Mesenchymal stem cell (in vitro differentiated cells and primary cell): ENCODE measurements around the gene ABHD4.
A peak's percentile ranks its signal among the peaks of the same experiment; 100 is the strongest.
"Not testable (repeated sequence)": the region's sequence is repeated elsewhere in the genome, so short reads cannot be mapped to it uniquely, and the experiment has no call there.

Experiments used
- DNase-seq: peaks from one replicate; pipeline ENCODE4 v3.0.0-alpha.2; 2013
- H2AFZ ChIP-seq: one replicate; pipeline ENCODE4 v1.6.1; 2013; ENCODE audit warnings: low read depth, mild to moderate bottlenecking, control low read depth, inconsistent platforms, low read length, moderate library complexity
- H2AK5ac ChIP-seq: 2 replicates; pipeline ENCODE4 v1.6.1; 2013; ENCODE audit warnings: low read length, moderate library complexity, mild to moderate bottlenecking, inconsistent platforms; ENCODE audit not compliant: severe bottlenecking
- H2BK120ac ChIP-seq: one replicate; pipeline ENCODE4 v1.6.1; 2013; ENCODE audit warnings: low read depth, mild to moderate bottlenecking, inconsistent platforms, low read length, moderate library complexity
- H2BK12ac ChIP-seq, 2 experiments: one replicate each; pipeline ENCODE4 v1.6.1; 2013; ENCODE audit warnings: inconsistent platforms in 2 of 2, low read length in 2 of 2, mild to moderate bottlenecking in 2 of 2, moderate library complexity in 2 of 2, control low read depth in 1 of 2
- H2BK15ac ChIP-seq: one replicate; pipeline ENCODE4 v1.6.1; 2013; ENCODE audit warnings: mild to moderate bottlenecking, low read depth, inconsistent platforms; ENCODE audit not compliant: poor library complexity, severe bottlenecking
- H2BK5ac ChIP-seq: 2 replicates; pipeline ENCODE4 v1.6.1; 2013; ENCODE audit warnings: low read depth, mild to moderate bottlenecking, low read length, control low read depth, inconsistent platforms; ENCODE audit not compliant: poor library complexity, severe bottlenecking
- H3K14ac ChIP-seq, 2 experiments: one replicate each; pipeline ENCODE4 v1.6.1; 2013; ENCODE audit warnings: inconsistent platforms in 2 of 2, low read length in 2 of 2, control low read depth in 1 of 2, mild to moderate bottlenecking in 1 of 2, moderate library complexity in 1 of 2
- H3K18ac ChIP-seq, 2 experiments: one replicate each; pipeline ENCODE4 v1.6.1; 2013; ENCODE audit warnings: inconsistent platforms in 2 of 2, low read length in 2 of 2, control low read depth in 1 of 2, low read depth in 1 of 2, mild to moderate bottlenecking in 1 of 2
- H3K23ac ChIP-seq, 2 experiments: one replicate each; pipeline ENCODE4 v1.6.1; 2013; ENCODE audit warnings: inconsistent platforms in 2 of 2, low read length in 2 of 2, mild to moderate bottlenecking in 2 of 2, moderate library complexity in 2 of 2, control low read depth in 1 of 2
- H3K27ac ChIP-seq: 2 replicates; pipeline ENCODE4 v1.5.1; 2013; ENCODE audit warnings: mild to moderate bottlenecking, moderate library complexity, low read length, control low read depth, inconsistent platforms; ENCODE audit not compliant: poor library complexity, severe bottlenecking
- H3K27me3 ChIP-seq, 2 experiments: 2 replicates each; pipeline versions ENCODE4 v1.6.1 to v1.7.0; 2013; ENCODE audit warnings: low read length in 2 of 2, mild to moderate bottlenecking in 2 of 2, moderate library complexity in 2 of 2, control low read depth in 1 of 2, inconsistent platforms in 1 of 2; ENCODE audit not compliant: control insufficient read depth in 1 of 2, insufficient read depth in 1 of 2
- H3K36me3 ChIP-seq, 2 experiments: 2 replicates each; pipeline versions ENCODE4 v1.6.1 to v1.7.0; 2013; ENCODE audit warnings: low read length in 2 of 2, control low read depth in 1 of 2, inconsistent platforms in 1 of 2, low read depth in 1 of 2, mild to moderate bottlenecking in 1 of 2; ENCODE audit not compliant: insufficient read depth in 2 of 2, control insufficient read depth in 1 of 2
- H3K4ac ChIP-seq, 2 experiments: one replicate each; pipeline ENCODE4 v1.6.1; 2013; ENCODE audit warnings: inconsistent platforms in 2 of 2, low read length in 2 of 2, mild to moderate bottlenecking in 2 of 2, moderate library complexity in 2 of 2, control low read depth in 1 of 2, low read depth in 1 of 2
- H3K4me1 ChIP-seq: 2 replicates; pipeline ENCODE4 v1.6.1; 2013; ENCODE audit warnings: low read depth, low read length, control low read depth; ENCODE audit not compliant: control insufficient read depth, insufficient read depth
- H3K4me2 ChIP-seq: 2 replicates; pipeline ENCODE4 v1.6.1; 2013; ENCODE audit warnings: low read length, mild to moderate bottlenecking, inconsistent platforms; ENCODE audit not compliant: poor library complexity, severe bottlenecking
- H3K4me3 ChIP-seq, 2 experiments: 2 replicates each; pipeline versions ENCODE4 v1.5.1 to v1.7.0; 2013; ENCODE audit warnings: low read length in 2 of 2, mild to moderate bottlenecking in 2 of 2, control low read depth in 1 of 2, low read depth in 1 of 2; ENCODE audit not compliant: insufficient read depth in 1 of 2
- H3K79me1 ChIP-seq: replicated peaks from 2 replicates; pipeline ENCODE4 v1.6.1; 2013; ENCODE audit warnings: mild to moderate bottlenecking, control low read depth, low read length, inconsistent platforms; ENCODE audit not compliant: poor library complexity, severe bottlenecking
- H3K9ac ChIP-seq: 2 replicates; pipeline ENCODE4 v1.7.0; 2013; ENCODE audit warnings: mild to moderate bottlenecking, low read length, moderate library complexity
- H3K9me3 ChIP-seq: 2 replicates; pipeline ENCODE4 v1.7.0; 2013; ENCODE audit warnings: mild to moderate bottlenecking, low read length; ENCODE audit not compliant: control insufficient read depth
- H4K8ac ChIP-seq: one replicate; pipeline ENCODE4 v1.6.1; 2013; ENCODE audit warnings: inconsistent platforms, mild to moderate bottlenecking, low read length, moderate library complexity
- H4K91ac ChIP-seq: one replicate; pipeline ENCODE4 v1.6.1; 2013; ENCODE audit warnings: mild to moderate bottlenecking, low read length, inconsistent platforms
- WGBS: methylation state at CpG from one replicate; pipeline ENCODE4 v1.1.7; 2013; ENCODE audit warnings: mixed read lengths; 5-methylcytosine and 5-hydroxymethylcytosine counted together

Gene ABHD4

DNA sequence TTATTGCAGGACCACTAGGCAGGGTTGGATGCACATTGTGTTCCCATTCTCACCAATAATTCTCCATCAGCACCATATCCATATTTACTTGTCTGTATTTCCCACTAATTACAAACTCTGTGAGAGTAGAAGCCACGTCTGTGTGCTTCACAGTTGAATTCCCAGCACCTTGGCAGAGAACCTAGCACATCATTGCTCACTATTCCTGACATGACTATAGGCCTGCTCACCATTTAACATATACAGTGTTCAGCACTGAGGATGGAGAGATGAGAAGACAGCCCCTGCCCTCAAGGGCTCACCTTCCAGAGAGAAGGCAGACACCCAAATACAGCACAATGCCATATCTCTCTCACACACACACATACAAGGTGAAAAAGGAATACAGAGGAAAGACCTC, 14.1 kb upstream of the ABHD4 start:
- H2BK5ac ChIP-seq, result no peak overlapping the region
- H2AK5ac ChIP-seq, result no peak overlapping the region
- no peaks in the 10 kb centered on the region for H3K9me3 ChIP-seq
- H3K27ac ChIP-seq, result no peak overlapping the region
- peaks cover 4% of the 10 kb centered on the region for H3K79me1 ChIP-seq
- H3K4me3 ChIP-seq, result no peak overlapping the region
- no peak for DNase-seq
- no peak overlapping the region for H3K18ac ChIP-seq
- peaks cover 8 to 38% of the 10 kb centered on the region in 2 experiments for H3K36me3 ChIP-seq
- no peak overlapping the region for H3K9ac ChIP-seq
- H3K4ac ChIP-seq, result no peak overlapping the region
- no peak overlapping the region for H2AFZ ChIP-seq
- no peak overlapping the region for H2BK12ac ChIP-seq
- no peak overlapping the region for H3K4me2 ChIP-seq
- no peak overlapping the region for H4K8ac ChIP-seq
- no peak overlapping the region for H2BK120ac ChIP-seq
- H4K91ac ChIP-seq, result no peak overlapping the region
- H3K27me3 ChIP-seq, result no peaks in the 10 kb centered on the region
- H3K4me1 ChIP-seq, result peaks cover 11% of the 10 kb centered on the region
- peak overlapping the region in 1 of 2 experiments; percentile 70 for H3K23ac ChIP-seq
- WGBS, result 84% methylated on average over 1 of the region's 1 CpG
- H2BK15ac ChIP-seq, result no peak overlapping the region
- no peak overlapping the region for H3K14ac ChIP-seq

DNA sequence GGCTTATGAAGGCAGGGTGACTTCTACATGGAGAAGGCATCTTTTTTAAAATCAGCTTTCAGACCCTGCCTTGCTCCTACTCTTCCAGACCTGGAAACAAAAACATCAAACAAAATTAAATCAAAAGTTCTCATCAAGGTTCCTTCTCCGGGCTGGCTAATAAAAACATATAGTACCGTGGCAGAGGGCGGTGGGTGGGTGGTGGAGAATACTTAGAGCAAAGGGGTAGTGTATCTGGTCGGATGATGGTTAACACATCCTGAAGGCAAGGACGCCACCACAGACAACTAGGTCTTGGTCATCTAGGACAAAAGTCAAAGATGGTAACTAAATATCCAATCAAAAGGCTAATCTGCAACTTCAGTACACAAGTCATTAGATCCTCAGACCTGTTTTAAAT, 10.9 kb upstream of the ABHD4 start:
- H2AFZ ChIP-seq, result no peak overlapping the region
- no peak overlapping the region for H2BK120ac ChIP-seq
- peaks cover 0 to 3% of the 10 kb centered on the region in 2 experiments for H3K27me3 ChIP-seq
- H2BK5ac ChIP-seq, result no peak overlapping the region
- H2BK12ac ChIP-seq, result no peak overlapping the region
- no peak overlapping the region for H2BK15ac ChIP-seq
- DNase-seq, result no peak
- H4K91ac ChIP-seq, result no peak overlapping the region
- H4K8ac ChIP-seq, result no peak overlapping the region
- peaks cover 9% of the 10 kb centered on the region for H3K4me1 ChIP-seq
- H3K4me3 ChIP-seq, result peak overlapping the region in 1 of 2 experiments; percentile 96
- H3K14ac ChIP-seq, result no peak overlapping the region
- H3K36me3 ChIP-seq, result peaks cover 4 to 24% of the 10 kb centered on the region in 2 experiments
- no peak overlapping the region for H3K23ac ChIP-seq
- WGBS, result 95% methylated on average over 5 of the region's 5 CpGs
- H3K79me1 ChIP-seq, result no peaks in the 10 kb centered on the region
- H3K27ac ChIP-seq, result no peak overlapping the region
- no peaks in the 10 kb centered on the region for H3K9me3 ChIP-seq
- no peak overlapping the region for H3K4me2 ChIP-seq
- H3K18ac ChIP-seq, result no peak overlapping the region
- no peak overlapping the region for H2AK5ac ChIP-seq
- no peak overlapping the region for H3K4ac ChIP-seq
- peak overlapping the region; percentile 99 for H3K9ac ChIP-seq

DNA sequence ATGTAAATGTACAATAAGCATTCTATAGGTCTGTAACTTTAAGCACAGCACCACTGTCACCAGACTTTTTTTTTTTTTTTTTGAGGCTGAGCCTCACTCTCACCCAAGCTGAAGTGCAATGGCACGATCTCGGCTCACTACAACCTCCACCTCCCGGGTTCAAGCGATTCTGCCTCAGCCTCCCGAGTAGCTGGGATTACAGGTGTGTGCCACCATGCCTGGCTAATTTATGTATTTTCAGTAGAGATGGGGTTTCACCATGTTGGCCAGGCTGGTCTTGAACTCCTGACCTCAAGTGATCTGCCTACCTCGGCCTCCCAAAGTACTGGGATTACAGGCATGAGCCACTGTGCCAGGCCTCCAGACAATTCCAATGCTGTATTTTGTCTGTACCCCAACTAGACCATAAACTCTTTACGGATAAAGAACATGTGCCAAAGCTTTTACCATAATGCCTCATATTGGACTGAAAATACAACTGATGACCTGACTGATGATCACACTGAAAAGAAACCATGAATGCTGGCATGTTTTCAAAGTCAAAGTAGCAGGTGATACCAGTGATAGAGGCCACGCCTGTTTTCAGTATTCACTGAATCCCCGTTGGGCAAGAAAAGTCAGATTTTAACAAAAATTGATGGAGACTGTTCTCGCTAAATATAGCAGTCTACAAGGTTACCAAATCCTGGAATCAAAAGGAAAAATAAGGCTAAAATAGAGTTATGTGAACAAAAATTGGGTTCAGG, 10.2 kb upstream of the ABHD4 start:
- H3K23ac ChIP-seq, DNase-seq, H2AK5ac ChIP-seq, H2BK15ac ChIP-seq, H4K91ac ChIP-seq, H3K4me1 ChIP-seq, H3K79me1 ChIP-seq, H3K9me3 ChIP-seq, H3K27ac ChIP-seq, H2BK12ac ChIP-seq, H3K18ac ChIP-seq, H4K8ac ChIP-seq, H2AFZ ChIP-seq, H3K27me3 ChIP-seq, H3K4ac ChIP-seq, H2BK5ac ChIP-seq, H2BK120ac ChIP-seq, H3K14ac ChIP-seq: not testable (repeated sequence)
- Histone ChIP-seq H3K9ac (peak overlapping the region; percentile 99), H3K4me2 (peak overlapping the region; percentile 85), H3K36me3 (peaks cover 4 to 24% of the 10 kb centered on the region in 2 experiments), H3K4me3 (peak overlapping the region in 1 of 2 experiments; percentile 96)
- 90% methylated on average over 10 of the region's 10 CpGs for WGBS

DNA sequence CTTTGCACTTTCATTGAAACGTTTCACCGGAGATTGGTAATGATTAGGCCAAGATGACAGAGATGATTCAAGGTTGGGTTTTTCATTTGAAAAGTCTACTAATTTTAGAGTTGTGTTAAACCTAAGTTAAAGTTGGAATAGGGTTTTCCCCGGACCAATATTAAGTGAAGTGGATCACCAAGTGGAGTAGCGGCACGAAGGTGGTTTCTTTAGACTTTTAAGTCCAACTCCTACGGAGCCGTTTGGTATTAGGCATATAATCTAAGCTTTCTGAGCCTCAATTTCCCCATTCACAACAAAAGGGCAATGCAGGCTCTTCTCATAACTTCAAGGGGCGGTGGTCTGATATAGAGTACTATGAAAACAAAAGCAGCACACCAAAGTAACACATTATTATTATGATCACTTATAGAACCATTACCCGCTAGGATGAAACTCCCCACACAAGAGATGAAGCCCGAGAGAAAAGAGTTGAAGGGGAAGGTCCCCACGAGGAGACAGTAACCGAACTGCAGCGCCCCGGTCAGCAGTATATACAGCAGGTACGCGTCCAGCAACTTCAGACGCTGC, 9.5 kb upstream of the ABHD4 start:
- H2AK5ac ChIP-seq, result peak overlapping the region; percentile 77
- H3K4ac ChIP-seq, result peak overlapping the region; percentile 38 to 83
- H3K4me1 ChIP-seq, result peaks cover 9% of the 10 kb centered on the region
- WGBS, result 2% methylated on average over 11 of the region's 17 CpGs
- H3K14ac ChIP-seq, result peak overlapping the region in 1 of 2 experiments; percentile 49
- no peaks in the 10 kb centered on the region for H3K79me1 ChIP-seq
- peak overlapping the region; percentile 61 for H2BK15ac ChIP-seq
- H3K27ac ChIP-seq, result peak overlapping the region; percentile 92
- H3K36me3 ChIP-seq, result peaks cover 4 to 16% of the 10 kb centered on the region in 2 experiments
- no peak for DNase-seq
- H3K4me3 ChIP-seq, result peak overlapping the region; percentile 93 to 96
- H3K9me3 ChIP-seq, result no peaks in the 10 kb centered on the region
- H3K27me3 ChIP-seq, result peaks cover 0 to 13% of the 10 kb centered on the region in 2 experiments
- peak overlapping the region; percentile 66 for H2AFZ ChIP-seq
- H2BK12ac ChIP-seq, result no peak overlapping the region
- peak overlapping the region; percentile 85 for H3K4me2 ChIP-seq
- peak overlapping the region in 1 of 2 experiments; percentile 97 for H3K23ac ChIP-seq
- peak overlapping the region; percentile 99 for H3K9ac ChIP-seq
- H2BK5ac ChIP-seq, result peak overlapping the region; percentile 48
- H3K18ac ChIP-seq, result peak overlapping the region; percentile 75 to 90
- H4K8ac ChIP-seq, result peak overlapping the region; percentile 94
- no peak overlapping the region for H4K91ac ChIP-seq
- no peak overlapping the region for H2BK120ac ChIP-seq
